Neural progenitor cell (in vitro differentiated cells): ENCODE results near the gene STK32B. TPM values are rescaled to one million over a fixed set of nuclear protein-coding genes. Genes with fewer than 3 reads are reported as not detected.

Experiments
- DNase-seq: peaks from one replicate; pipeline ENCODE4 v3.0.0-alpha.2; 2016; ENCODE audit warnings: low spot score
- H2AFZ ChIP-seq: fragments of 200-600 bp; sonication (generic); replicated peaks from 2 replicates; pipeline ENCODE4 v1.6.1; 2016; ENCODE audit warnings: antibody characterized with exemption
- H3F3A ChIP-seq: fragments of 200-600 bp; sonication (generic); 2 replicates; pipeline ENCODE4 v1.6.1; 2016; ENCODE audit warnings: antibody characterized with exemption, low read depth
- H3K27ac ChIP-seq: fragments of 200-600 bp; sonication (generic); 2 replicates; pipeline ENCODE4 v1.5.1; 2016; ENCODE audit warnings: mild to moderate bottlenecking
- H3K27me3 ChIP-seq: fragments of 200-600 bp; sonication (generic); 2 replicates; pipeline ENCODE4 v1.6.1; 2016; ENCODE audit warnings: mild to moderate bottlenecking, moderate library complexity
- H3K36me3 ChIP-seq: fragments of 200-600 bp; sonication (generic); 2 replicates; pipeline ENCODE4 v1.5.1; 2016
- H3K4me1 ChIP-seq: fragments of 200-600 bp; sonication (generic); 2 replicates; pipeline ENCODE4 v1.6.1; 2016; ENCODE audit warnings: mixed run types
- H3K4me2 ChIP-seq: fragments of 200-600 bp; sonication (generic); 2 replicates; pipeline ENCODE4 v1.6.1; 2016
- H3K4me3 ChIP-seq: fragments of 200-600 bp; sonication (generic); 2 replicates; pipeline ENCODE4 v1.5.1; 2016
- H3K79me2 ChIP-seq: fragments of 200-600 bp; sonication (generic); 2 replicates; pipeline ENCODE4 v1.6.1; 2016; ENCODE audit warnings: low read depth
- H3K9ac ChIP-seq: fragments of 200-600 bp; sonication (generic); 2 replicates; pipeline ENCODE4 v1.6.1; 2016
- H3K9me3 ChIP-seq: fragments of 200-600 bp; sonication (generic); 2 replicates; pipeline ENCODE4 v1.5.1; 2016; ENCODE audit warnings: low read depth
- H4K20me1 ChIP-seq: fragments of 200-600 bp; sonication (generic); 2 replicates; pipeline ENCODE4 v1.6.1; 2016; ENCODE audit warnings: low read depth
- H3K27ac Mint-ChIP-seq: 3 replicates; pipeline ENCODE4 v1.8.0; 2021; ENCODE audit warnings: mixed read lengths
- H3K27me3 Mint-ChIP-seq: 2 replicates; pipeline ENCODE4 v1.8.0; 2022; ENCODE audit warnings: low read depth, mild to moderate bottlenecking, inconsistent platforms, moderate library complexity, mixed read lengths; ENCODE audit not compliant: insufficient read depth
- H3K36me3 Mint-ChIP-seq: 3 replicates; pipeline ENCODE4 v1.8.0; 2021; ENCODE audit warnings: mixed read lengths
- H3K4me1 Mint-ChIP-seq: 3 replicates; pipeline ENCODE4 v1.8.0; 2021; ENCODE audit warnings: mixed read lengths
- H3K4me3 Mint-ChIP-seq: 3 replicates; pipeline ENCODE4 v1.8.0; 2021; ENCODE audit warnings: mild to moderate bottlenecking, moderate library complexity, mixed read lengths
- H3K9me3 Mint-ChIP-seq: 3 replicates; pipeline ENCODE4 v1.8.0; 2020; ENCODE audit warnings: mixed read lengths
- EZH2 ChIP-seq: fragments of 200-600 bp; sonication (generic); IDR thresholded peaks from 2 replicates; pipeline ENCODE4 v1.6.1; 2017; ENCODE audit warnings: antibody characterized with exemption, mild to moderate bottlenecking, moderate library complexity
- EZH2phosphoT487 ChIP-seq: fragments of 200-600 bp; sonication (generic); IDR thresholded peaks from 2 replicates; pipeline ENCODE4 v1.6.1; 2017; ENCODE audit warnings: antibody characterized with exemption
- total RNA-seq: library from RNA; depleted of rRNA; stranded (reverse); fragments of >200 nt; gene quantifications from 2 replicates; pipeline ENCODE4 v1.2.3, GENCODE V29; 2015; ENCODE audit warnings: low replicate concordance
- TF ChIP-seq, protein P1 (sequence below): fragments of 200-600 bp; sonication (generic); IDR thresholded peaks from 2 replicates; pipeline ENCODE4 v1.5.1; 2017; ENCODE audit warnings: antibody characterized with exemption, mild to moderate bottlenecking

Gene STK32B
- total RNA-seq, 1 donor from 2014 or later: 2.5 TPM

DNA sequence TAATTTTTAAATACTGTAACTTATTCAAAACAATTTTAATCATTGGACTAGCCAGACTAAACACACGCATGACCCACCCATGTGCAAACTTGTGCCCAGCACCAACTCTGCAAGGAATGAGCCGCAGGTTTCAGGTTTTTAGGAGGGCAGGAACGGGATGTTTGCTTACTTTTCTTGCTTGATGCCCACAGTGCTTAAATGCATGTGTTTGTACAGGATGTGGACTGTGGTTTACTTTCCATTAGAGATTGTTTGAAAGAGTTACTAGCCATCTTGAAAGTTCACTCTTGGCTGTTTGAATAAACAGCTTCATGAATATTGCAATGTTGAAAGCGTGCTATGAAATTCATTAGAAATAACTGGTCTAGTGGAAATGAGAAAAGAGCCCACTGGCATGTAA lies 83.3 kb downstream of the STK32B start:
- no peak overlapping the region for H2AFZ ChIP-seq
- H3K27ac ChIP-seq: no peak overlapping the region
- H3K9me3 Mint-ChIP-seq: peaks cover 3% of the 10 kb centered on the region
- no peaks in the 10 kb centered on the region for H3K9me3 ChIP-seq
- peak overlapping the region; percentile 42 for H3K4me2 ChIP-seq
- H4K20me1 ChIP-seq: no peaks in the 10 kb centered on the region
- no peak for DNase-seq
- no peak overlapping the region for H3K9ac ChIP-seq
- H3K27ac Mint-ChIP-seq: no peak overlapping the region
- no peak overlapping the region for H3K4me3 Mint-ChIP-seq
- H3F3A ChIP-seq: no peaks in the 10 kb centered on the region
- TF ChIP-seq, protein P1, sequence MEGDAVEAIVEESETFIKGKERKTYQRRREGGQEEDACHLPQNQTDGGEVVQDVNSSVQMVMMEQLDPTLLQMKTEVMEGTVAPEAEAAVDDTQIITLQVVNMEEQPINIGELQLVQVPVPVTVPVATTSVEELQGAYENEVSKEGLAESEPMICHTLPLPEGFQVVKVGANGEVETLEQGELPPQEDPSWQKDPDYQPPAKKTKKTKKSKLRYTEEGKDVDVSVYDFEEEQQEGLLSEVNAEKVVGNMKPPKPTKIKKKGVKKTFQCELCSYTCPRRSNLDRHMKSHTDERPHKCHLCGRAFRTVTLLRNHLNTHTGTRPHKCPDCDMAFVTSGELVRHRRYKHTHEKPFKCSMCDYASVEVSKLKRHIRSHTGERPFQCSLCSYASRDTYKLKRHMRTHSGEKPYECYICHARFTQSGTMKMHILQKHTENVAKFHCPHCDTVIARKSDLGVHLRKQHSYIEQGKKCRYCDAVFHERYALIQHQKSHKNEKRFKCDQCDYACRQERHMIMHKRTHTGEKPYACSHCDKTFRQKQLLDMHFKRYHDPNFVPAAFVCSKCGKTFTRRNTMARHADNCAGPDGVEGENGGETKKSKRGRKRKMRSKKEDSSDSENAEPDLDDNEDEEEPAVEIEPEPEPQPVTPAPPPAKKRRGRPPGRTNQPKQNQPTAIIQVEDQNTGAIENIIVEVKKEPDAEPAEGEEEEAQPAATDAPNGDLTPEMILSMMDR: no peak
- H3K4me1 ChIP-seq: peaks cover 13% of the 10 kb centered on the region
- no peaks in the 10 kb centered on the region for H3K79me2 ChIP-seq
- no peaks in the 10 kb centered on the region for H3K27me3 ChIP-seq
- peaks cover 2% of the 10 kb centered on the region for H3K27me3 Mint-ChIP-seq
- no peak overlapping the region for H3K4me3 ChIP-seq
- peaks cover 4% of the 10 kb centered on the region for H3K4me1 Mint-ChIP-seq
- H3K36me3 Mint-ChIP-seq: no peaks in the 10 kb centered on the region
- H3K36me3 ChIP-seq: no peaks in the 10 kb centered on the region

DNA sequence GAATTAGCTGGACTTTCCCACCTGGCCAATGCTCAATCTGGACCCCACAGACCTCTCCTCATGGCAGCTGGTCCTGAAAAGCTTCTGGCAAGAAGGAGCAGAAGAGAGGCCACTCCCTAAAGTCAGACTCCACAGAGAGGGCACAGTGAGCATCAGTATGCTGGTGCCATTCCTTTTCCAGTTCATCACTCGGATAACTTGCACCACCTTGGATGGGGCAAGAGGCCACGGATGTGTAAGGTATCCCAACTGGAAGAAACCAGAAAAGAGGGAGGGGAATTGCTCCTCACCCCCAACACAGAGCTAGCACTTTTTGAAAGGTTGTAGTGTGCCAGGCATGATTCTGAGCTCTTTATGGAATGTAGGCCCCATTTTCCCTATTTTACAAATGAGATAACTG lies 85.9 kb downstream of the STK32B start:
- H3K9ac ChIP-seq: no peak overlapping the region
- H3K27me3 Mint-ChIP-seq: no peaks in the 10 kb centered on the region
- H3K36me3 Mint-ChIP-seq: no peaks in the 10 kb centered on the region
- no peaks in the 10 kb centered on the region for H3K27me3 ChIP-seq
- H2AFZ ChIP-seq: no peak overlapping the region
- TF ChIP-seq EZH2 (no peak), EZH2phosphoT487 (no peak)
- TF ChIP-seq, protein P1: no peak
- H3K4me1 Mint-ChIP-seq: peaks cover 4% of the 10 kb centered on the region
- H3K4me2 ChIP-seq: no peak overlapping the region
- DNase-seq: no peak
- no peaks in the 10 kb centered on the region for H3K79me2 ChIP-seq
- H3K4me3 Mint-ChIP-seq: no peak overlapping the region
- H3K27ac Mint-ChIP-seq: no peak overlapping the region
- no peaks in the 10 kb centered on the region for H3K9me3 ChIP-seq
- H3K4me1 ChIP-seq: peaks cover 13% of the 10 kb centered on the region
- H3K36me3 ChIP-seq: no peaks in the 10 kb centered on the region
- no peaks in the 10 kb centered on the region for H3K9me3 Mint-ChIP-seq
- no peaks in the 10 kb centered on the region for H4K20me1 ChIP-seq
- no peaks in the 10 kb centered on the region for H3F3A ChIP-seq
- H3K27ac ChIP-seq: no peak overlapping the region
- no peak overlapping the region for H3K4me3 ChIP-seq

DNA sequence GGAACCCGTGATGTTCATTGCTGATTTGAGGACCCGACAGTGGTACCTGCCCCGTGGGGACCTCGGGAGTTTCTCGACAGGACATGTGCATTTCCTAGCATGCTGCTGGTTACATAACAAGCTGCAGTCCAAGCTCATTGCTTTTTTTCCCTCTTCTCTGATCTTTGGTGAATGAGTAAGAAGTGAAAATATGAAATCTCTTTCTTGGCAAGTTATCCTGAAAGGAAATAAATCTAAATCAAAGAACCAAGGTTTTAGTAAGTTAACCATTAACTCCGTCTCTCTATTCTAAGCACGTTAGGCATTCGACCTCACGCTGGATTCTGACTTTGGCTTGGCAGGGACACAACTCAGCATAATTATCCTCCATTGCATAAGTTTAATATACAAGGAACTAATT lies 86.6 kb downstream of the STK32B start:
- Histone ChIP-seq H3K79me2 (no peaks in the 10 kb centered on the region), H3K9me3 (no peaks in the 10 kb centered on the region), H2AFZ (no peak overlapping the region), H3K27me3 (no peaks in the 10 kb centered on the region), H4K20me1 (no peaks in the 10 kb centered on the region), H3F3A (no peaks in the 10 kb centered on the region), H3K4me1 (peaks cover 13% of the 10 kb centered on the region), H3K9ac (no peak overlapping the region), H3K4me3 (no peak overlapping the region), H3K27ac (no peak overlapping the region), H3K36me3 (no peaks in the 10 kb centered on the region), H3K4me2 (no peak overlapping the region)
- TF ChIP-seq EZH2phosphoT487 (no peak), EZH2 (no peak)
- TF ChIP-seq, protein P1: no peak
- no peaks in the 10 kb centered on the region for H3K36me3 Mint-ChIP-seq
- no peaks in the 10 kb centered on the region for H3K9me3 Mint-ChIP-seq
- peaks cover 4% of the 10 kb centered on the region for H3K4me1 Mint-ChIP-seq
- no peak for DNase-seq
- no peak overlapping the region for H3K27ac Mint-ChIP-seq
- H3K4me3 Mint-ChIP-seq: no peak overlapping the region
- H3K27me3 Mint-ChIP-seq: no peaks in the 10 kb centered on the region

DNA sequence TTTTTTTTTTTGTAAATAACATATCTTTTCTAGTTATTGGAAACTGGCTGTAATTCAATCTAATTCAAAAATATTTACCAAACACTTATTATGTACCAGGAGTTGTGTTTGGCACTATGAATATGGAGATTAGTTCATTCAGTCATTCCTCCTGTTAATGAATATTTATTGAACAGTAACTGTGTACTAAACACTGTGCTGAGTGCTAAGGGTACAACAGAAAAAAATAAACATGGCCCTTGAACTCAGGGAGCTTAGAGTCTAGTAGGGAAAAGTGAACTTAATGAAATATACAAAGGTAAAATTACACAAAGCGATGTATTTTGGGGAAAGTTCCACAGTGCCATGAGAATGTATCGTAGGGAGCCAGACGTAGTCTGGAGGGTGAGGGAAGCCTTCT lies 87.1 kb downstream of the STK32B start:
- Histone ChIP-seq H3F3A (no peaks in the 10 kb centered on the region), H3K9me3 (no peaks in the 10 kb centered on the region), H3K27ac (no peak overlapping the region), H2AFZ (no peak overlapping the region), H4K20me1 (no peaks in the 10 kb centered on the region), H3K27me3 (no peaks in the 10 kb centered on the region), H3K9ac (no peak overlapping the region), H3K4me1 (peaks cover 13% of the 10 kb centered on the region), H3K4me3 (no peak overlapping the region), H3K79me2 (no peaks in the 10 kb centered on the region), H3K4me2 (no peak overlapping the region), H3K36me3 (no peaks in the 10 kb centered on the region)
- DNase-seq: no peak
- H3K9me3 Mint-ChIP-seq: no peaks in the 10 kb centered on the region
- no peak overlapping the region for H3K4me3 Mint-ChIP-seq
- TF ChIP-seq EZH2 (no peak), EZH2phosphoT487 (no peak)
- TF ChIP-seq, protein P1: no peak
- no peaks in the 10 kb centered on the region for H3K36me3 Mint-ChIP-seq
- no peak overlapping the region for H3K27ac Mint-ChIP-seq
- H3K4me1 Mint-ChIP-seq: peaks cover 4% of the 10 kb centered on the region
- H3K27me3 Mint-ChIP-seq: no peaks in the 10 kb centered on the region
